Measurements from ENCODE around the gene SIRT3. TPM values are rescaled to one million over a fixed set of nuclear protein-coding genes. Genes with fewer than 3 reads are reported as not detected.

SIRT3 gene
- 10 to 100 TPM; 11.3 to 12.7 TPM for total RNA-seq

- H3K27ac Mint-ChIP-seq = peak within 1 kb of the TSS; percentile 99
- H3K36me3 Mint-ChIP-seq (ENCODE audit: low read depth) = peaks cover 14% of the 10 kb centered on the region
- H3K27me3 Mint-ChIP-seq = no peaks in the 10 kb centered on the region
- peak; percentile 84 for DNase-seq
- H3K9me3 Mint-ChIP-seq = no peaks in the 10 kb centered on the region
- peak within 1 kb of the TSS; percentile 97 for H3K4me3 Mint-ChIP-seq
- ChIA-PET CTCF (no interaction called here), POLR2A (no interaction called here)
- H3K4me1 Mint-ChIP-seq = peaks cover 38% of the 10 kb centered on the region
Observed at GRCh38 chr11:235997-236773, at the start of gene SIRT3. Gene SIRT3, minus strand, starts transcription at chr11:236342. Its CDS starts 14 bp downstream, at chr11:236328.

- ChIA-PET CTCF (interaction anchor here (1.2 kb wide), 1 partner anchor 36 kb away, joined by 3 read pairs; no protein-coding TSS in a partner anchor), POLR2A (no interaction called here)
- peak overlapping the region; percentile 25 for H3K4me3 Mint-ChIP-seq
- H3K36me3 Mint-ChIP-seq (ENCODE audit: low read depth) = peaks cover 51% of the 10 kb centered on the region
- H3K4me1 Mint-ChIP-seq = peaks cover 66% of the 10 kb centered on the region
- H3K27me3 Mint-ChIP-seq = peaks cover 30% of the 10 kb centered on the region
- peak overlapping the region; percentile 50 for H3K27ac Mint-ChIP-seq
- no peak for DNase-seq
- no peaks in the 10 kb centered on the region for H3K9me3 Mint-ChIP-seq
Observed at GRCh38 chr11:285894-286220, 49.7 kb upstream of the SIRT3 start.

- POLR2A ChIA-PET = no interaction called here
- H3K4me1 Mint-ChIP-seq = peaks cover 63% of the 10 kb centered on the region
- H3K4me3 Mint-ChIP-seq = no peak overlapping the region
- DNase-seq = no peak
- CTCF ChIA-PET = no interaction called here
- H3K9me3 Mint-ChIP-seq = no peaks in the 10 kb centered on the region
- H3K36me3 Mint-ChIP-seq (ENCODE audit: low read depth) = peaks cover 48% of the 10 kb centered on the region
- H3K27ac Mint-ChIP-seq = peak overlapping the region; percentile 56
- peaks cover 32% of the 10 kb centered on the region for H3K27me3 Mint-ChIP-seq
Observed at GRCh38 chr11:285021-285893, 49.1 kb upstream of the SIRT3 start.

- Mint-ChIP-seq H3K27me3 (peaks cover 34% of the 10 kb centered on the region), H3K36me3 (ENCODE audit: low read depth) (peaks cover 46% of the 10 kb centered on the region), H3K4me3 (no peak overlapping the region), H3K4me1 (peaks cover 60% of the 10 kb centered on the region), H3K27ac (no peak overlapping the region), H3K9me3 (no peaks in the 10 kb centered on the region)
- no peak for DNase-seq
- CTCF ChIA-PET = interaction anchor here (0.6 to 1.4 kb wide), 3 partner anchors 33 to 36 kb away, joined by 3 to 7 read pairs (median 3); no protein-coding TSS in a partner anchor
- POLR2A ChIA-PET = no interaction called here
Observed at GRCh38 chr11:284105-285020, 48.2 kb upstream of the SIRT3 start.

GRCh38 chr11:283405-284104, 47.4 kb upstream of the SIRT3 start:
- Mint-ChIP-seq H3K27ac (peak overlapping the region; percentile 25), H3K4me3 (peak overlapping the region; percentile 76), H3K36me3 (ENCODE audit: low read depth) (peaks cover 48% of the 10 kb centered on the region), H3K4me1 (peaks cover 64% of the 10 kb centered on the region), H3K27me3 (peaks cover 37% of the 10 kb centered on the region), H3K9me3 (no peaks in the 10 kb centered on the region)
- ChIA-PET CTCF (interaction anchor here (0.6 to 1.4 kb wide), 4 partner anchors 33 to 235 kb away, joined by 3 to 7 read pairs (median 3); no protein-coding TSS in a partner anchor), POLR2A (no interaction called here)
- no peak for DNase-seq

GRCh38 chr11:282630-283360, 46.7 kb upstream of the SIRT3 start:
- Mint-ChIP-seq H3K4me1 (peaks cover 65% of the 10 kb centered on the region), H3K9me3 (no peaks in the 10 kb centered on the region), H3K4me3 (peak overlapping the region; percentile 76), H3K36me3 (ENCODE audit: low read depth) (peaks cover 48% of the 10 kb centered on the region), H3K27ac (peak overlapping the region; percentile 74), H3K27me3 (peaks cover 38% of the 10 kb centered on the region)
- POLR2A ChIA-PET = no interaction called here
- CTCF ChIA-PET = interaction anchor here (1.0 to 3.9 kb wide), 4 partner anchors 22 to 236 kb away, joined by 3 to 15 read pairs (median 5); no protein-coding TSS in a partner anchor
- DNase-seq = no peak

- POLR2A ChIA-PET = no interaction called here
- H3K9me3 Mint-ChIP-seq = peaks cover 3% of the 10 kb centered on the region
Observed at GRCh38 chr11:282171-282570, 46.0 kb upstream of the SIRT3 start.

GRCh38 chr11:281486-282161, 45.5 kb upstream of the SIRT3 start:
- CTCF ChIA-PET = interaction anchor here (1.0 to 3.9 kb wide), 6 partner anchors 9 to 237 kb away, joined by 3 to 15 read pairs (median 3); no protein-coding TSS in a partner anchor
- H3K27me3 Mint-ChIP-seq = peaks cover 43% of the 10 kb centered on the region
- H3K4me1 Mint-ChIP-seq = peaks cover 68% of the 10 kb centered on the region
- H3K9me3 Mint-ChIP-seq = peaks cover 6% of the 10 kb centered on the region
- peak overlapping the region; percentile 76 for H3K4me3 Mint-ChIP-seq
- POLR2A ChIA-PET = interaction anchor here (1.1 kb wide), 1 partner anchor 36 kb away, joined by 4 read pairs; no protein-coding TSS in a partner anchor
- peaks cover 54% of the 10 kb centered on the region for H3K36me3 Mint-ChIP-seq (ENCODE audit: low read depth)
- no peak for DNase-seq
- H3K27ac Mint-ChIP-seq = peak overlapping the region; percentile 83

More at GRCh38 chr11:282171-282570, 46.0 kb upstream of the SIRT3 start:
- CTCF ChIA-PET = interaction anchor here (1.0 to 3.9 kb wide), 3 partner anchors 23 to 81 kb away, joined by 3 to 15 read pairs (median 3); no protein-coding TSS in a partner anchor
- Mint-ChIP-seq H3K4me1 (peaks cover 68% of the 10 kb centered on the region), H3K4me3 (peak overlapping the region; percentile 76), H3K36me3 (ENCODE audit: low read depth) (peaks cover 51% of the 10 kb centered on the region), H3K27me3 (peaks cover 41% of the 10 kb centered on the region), H3K27ac (peak overlapping the region; percentile 74)
- no peak for DNase-seq

- H3K4me1 Mint-ChIP-seq = peaks cover 62% of the 10 kb centered on the region
- POLR2A ChIA-PET = interaction anchor here (1.1 kb wide), 1 partner anchor 37 kb away, joined by 4 read pairs; no protein-coding TSS in a partner anchor
Observed at GRCh38 chr11:280706-281485, 44.8 kb upstream of the SIRT3 start.

More at GRCh38 chr11:280706-281485, 44.8 kb upstream of the SIRT3 start:
- H3K27ac Mint-ChIP-seq = peak overlapping the region; percentile 83
- peaks cover 61% of the 10 kb centered on the region for H3K36me3 Mint-ChIP-seq (ENCODE audit: low read depth)
- H3K27me3 Mint-ChIP-seq = peaks cover 50% of the 10 kb centered on the region
- H3K4me3 Mint-ChIP-seq = peak overlapping the region; percentile 76
- H3K9me3 Mint-ChIP-seq = peaks cover 13% of the 10 kb centered on the region
- peak; percentile 45 for DNase-seq
- CTCF ChIA-PET = interaction anchor here (0.5 to 3.9 kb wide), 7 partner anchors 10 to 238 kb away, joined by 3 to 15 read pairs (median 3); no protein-coding TSS in a partner anchor

All from activated CD4-positive, alpha-beta T cell treated with anti-CD3 and anti-CD28 coated beads, Interleukin-2, amount 10 ng/mL, durations not matched to agents 7 days and 5 days (primary cell).